ENCODE results near the gene ENPP4. TPM values are rescaled to one million over a fixed set of nuclear protein-coding genes. Genes with fewer than 3 reads are reported as not detected.
A peak's percentile ranks its signal among the peaks of the same experiment; 100 is the strongest.
"Not testable (repeated sequence)": the region's sequence is repeated elsewhere in the genome, so short reads cannot be mapped to it uniquely, and the experiment has no call there.

Gene ENPP4
- total RNA-seq = 17.5 TPM

GRCh38 chr6:46129629-46130511 is at the start of gene ENPP4:
Gene ENPP4, plus strand, starts transcription at chr6:46129989. Its CDS starts 9,595 bp downstream, at chr6:46139584.
- Histone ChIP-seq H3K4me3 (ENCODE audit: low read length) (peak within 1 kb of the TSS; percentile 72), H3K27me3 (ENCODE audit: insufficient read depth, low read length) (no peaks in the 10 kb centered on the region)

GRCh38 chr6:46080111-46080510 is 49.7 kb upstream of the ENPP4 start:
- Histone ChIP-seq H3K27me3 (ENCODE audit: insufficient read depth, low read length) (no peaks in the 10 kb centered on the region), H3K4me3 (ENCODE audit: low read length) (no peak overlapping the region), H3K4me1 (ENCODE audit: insufficient read depth, low read length) (no peaks in the 10 kb centered on the region), H3K9me3 (ENCODE audit: low read depth, low read length) (no peaks in the 10 kb centered on the region)

More at GRCh38 chr6:46129629-46130511, at the start of gene ENPP4:
- H3K4me1 ChIP-seq (ENCODE audit: insufficient read depth, low read length) = peaks cover 28% of the 10 kb centered on the region
- no peaks in the 10 kb centered on the region for H3K9me3 ChIP-seq (ENCODE audit: low read depth, low read length)

- H3K4me3 ChIP-seq (ENCODE audit: low read length); H3K27me3 ChIP-seq (ENCODE audit: insufficient read depth, low read length); H3K4me1 ChIP-seq (ENCODE audit: insufficient read depth, low read length); H3K9me3 ChIP-seq (ENCODE audit: low read depth, low read length): not testable (repeated sequence)
Observed at GRCh38 chr6:46085688-46086087, 44.1 kb upstream of the ENPP4 start.

- Histone ChIP-seq H3K4me1 (ENCODE audit: insufficient read depth, low read length) (no peaks in the 10 kb centered on the region), H3K4me3 (ENCODE audit: low read length) (no peak overlapping the region), H3K9me3 (ENCODE audit: low read depth, low read length) (no peaks in the 10 kb centered on the region), H3K27me3 (ENCODE audit: insufficient read depth, low read length) (peaks cover 6% of the 10 kb centered on the region)
Observed at GRCh38 chr6:46090115-46091079, 39.4 kb upstream of the ENPP4 start.

DNA sequence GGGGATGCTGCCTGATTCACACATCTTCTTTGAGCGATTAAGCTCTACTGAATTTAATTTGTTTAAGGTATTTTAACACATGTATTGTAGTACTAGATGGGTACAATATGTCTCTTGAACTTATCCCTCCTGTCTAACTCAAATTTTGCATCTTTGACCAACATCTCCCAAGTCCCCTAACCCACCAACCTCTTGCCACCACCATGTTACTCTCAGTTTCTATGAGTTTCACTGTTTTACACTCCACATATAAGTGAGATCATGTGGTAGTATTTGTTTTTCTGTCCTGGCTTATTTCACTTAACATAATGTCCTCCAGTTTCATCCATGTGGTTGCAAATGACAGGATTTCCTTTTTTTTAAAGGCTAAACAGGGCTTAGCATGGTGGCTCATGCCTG is 38.7 kb upstream of the ENPP4 start:
- peaks cover 6% of the 10 kb centered on the region for H3K27me3 ChIP-seq (ENCODE audit: insufficient read depth, low read length)
- no peak overlapping the region for H3K4me3 ChIP-seq (ENCODE audit: low read length)
- no peaks in the 10 kb centered on the region for H3K9me3 ChIP-seq (ENCODE audit: low read depth, low read length)
- no peaks in the 10 kb centered on the region for H3K4me1 ChIP-seq (ENCODE audit: insufficient read depth, low read length)

DNA sequence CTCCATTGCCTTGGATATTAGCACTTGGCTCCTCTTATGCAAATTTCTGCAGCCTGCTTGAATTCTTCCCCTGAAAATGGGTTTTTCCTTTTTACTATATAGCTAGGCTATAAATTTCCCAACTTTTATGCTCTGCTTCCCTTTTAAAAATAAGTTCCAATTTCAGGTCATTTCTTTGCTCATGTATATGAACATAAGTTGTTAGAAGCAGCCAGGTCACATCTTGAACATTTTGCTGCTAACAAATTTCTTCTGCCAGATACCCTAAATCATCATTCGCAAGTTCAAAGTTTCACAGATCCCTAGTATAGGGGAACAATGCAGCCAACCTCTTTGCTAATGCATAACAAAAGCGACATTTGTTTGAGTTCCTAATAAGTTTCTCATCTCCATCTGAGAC is 34.5 kb upstream of the ENPP4 start:
- Histone ChIP-seq H3K27me3 (ENCODE audit: insufficient read depth, low read length) (no peaks in the 10 kb centered on the region), H3K4me3 (ENCODE audit: low read length) (no peak overlapping the region), H3K9me3 (ENCODE audit: low read depth, low read length) (no peaks in the 10 kb centered on the region), H3K4me1 (ENCODE audit: insufficient read depth, low read length) (no peaks in the 10 kb centered on the region)

DNA sequence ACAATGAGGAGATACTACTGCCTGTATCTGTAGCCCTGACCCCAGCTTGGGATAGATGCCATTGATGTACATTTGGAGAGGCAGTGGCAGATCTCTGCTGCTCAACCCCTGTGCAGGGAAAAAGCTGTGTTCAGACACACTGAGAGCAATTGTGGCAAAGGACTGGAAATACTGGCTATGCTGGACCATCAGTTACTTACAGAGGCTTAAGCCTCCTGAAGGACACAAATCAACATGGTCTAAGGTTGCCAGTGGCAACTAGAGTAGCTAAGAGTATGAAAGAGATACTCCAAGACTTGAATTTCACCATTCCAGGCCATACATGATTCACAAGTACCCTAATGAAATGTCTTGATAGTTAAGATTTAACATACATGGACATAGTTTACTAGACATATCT is 32.4 kb upstream of the ENPP4 start:
- H3K27me3 ChIP-seq (ENCODE audit: insufficient read depth, low read length) = no peaks in the 10 kb centered on the region
- no peak overlapping the region for H3K4me3 ChIP-seq (ENCODE audit: low read length)
- H3K9me3 ChIP-seq (ENCODE audit: low read depth, low read length) = no peaks in the 10 kb centered on the region
- H3K4me1 ChIP-seq (ENCODE audit: insufficient read depth, low read length) = no peaks in the 10 kb centered on the region

DNA sequence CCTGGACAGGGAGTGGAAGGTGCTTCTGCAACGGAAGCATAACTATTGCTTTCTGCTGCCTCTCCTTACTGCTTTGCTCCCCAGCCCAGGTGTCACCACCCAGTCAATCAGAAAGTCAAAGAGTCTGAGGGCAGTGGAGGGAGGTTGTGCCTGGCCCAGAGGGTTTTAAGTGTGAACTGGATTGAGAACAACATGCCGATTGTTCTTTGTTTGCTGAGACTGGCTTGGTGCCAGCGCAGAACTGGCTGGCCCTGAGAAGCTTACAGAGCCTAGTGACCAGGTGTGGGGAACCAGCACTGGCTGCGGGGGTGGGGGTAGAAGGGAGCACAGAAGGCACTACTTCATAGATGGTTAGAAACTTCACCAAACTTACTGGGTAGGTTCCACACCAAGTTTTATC is 31.1 kb upstream of the ENPP4 start:
- Histone ChIP-seq H3K9me3 (ENCODE audit: low read depth, low read length) (no peaks in the 10 kb centered on the region), H3K4me1 (ENCODE audit: insufficient read depth, low read length) (no peaks in the 10 kb centered on the region), H3K4me3 (ENCODE audit: low read length) (no peak overlapping the region), H3K27me3 (ENCODE audit: insufficient read depth, low read length) (no peaks in the 10 kb centered on the region)

DNA sequence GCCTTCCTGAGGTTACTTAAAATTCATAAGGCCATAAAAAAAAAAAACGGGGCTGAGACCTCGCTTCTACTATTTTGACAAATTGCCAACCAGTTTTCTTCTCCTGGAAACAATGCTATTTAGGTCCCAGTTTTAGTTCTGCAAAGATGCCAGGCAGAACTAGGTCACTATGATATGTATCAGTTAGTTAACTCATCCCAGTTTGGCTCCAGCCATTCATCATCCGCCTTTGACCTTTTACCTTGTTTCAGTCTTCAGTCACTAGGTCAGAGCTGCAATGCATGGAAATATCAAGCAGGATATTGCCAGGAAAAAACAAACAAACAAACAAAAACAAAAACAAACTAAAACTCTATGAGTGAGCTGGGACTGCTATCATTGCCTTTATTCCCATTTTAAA is 29.8 kb upstream of the ENPP4 start:
- no peaks in the 10 kb centered on the region for H3K9me3 ChIP-seq (ENCODE audit: low read depth, low read length)
- H3K4me1 ChIP-seq (ENCODE audit: insufficient read depth, low read length) = no peaks in the 10 kb centered on the region
- H3K4me3 ChIP-seq (ENCODE audit: low read length) = no peak overlapping the region
- no peaks in the 10 kb centered on the region for H3K27me3 ChIP-seq (ENCODE audit: insufficient read depth, low read length)

DNA sequence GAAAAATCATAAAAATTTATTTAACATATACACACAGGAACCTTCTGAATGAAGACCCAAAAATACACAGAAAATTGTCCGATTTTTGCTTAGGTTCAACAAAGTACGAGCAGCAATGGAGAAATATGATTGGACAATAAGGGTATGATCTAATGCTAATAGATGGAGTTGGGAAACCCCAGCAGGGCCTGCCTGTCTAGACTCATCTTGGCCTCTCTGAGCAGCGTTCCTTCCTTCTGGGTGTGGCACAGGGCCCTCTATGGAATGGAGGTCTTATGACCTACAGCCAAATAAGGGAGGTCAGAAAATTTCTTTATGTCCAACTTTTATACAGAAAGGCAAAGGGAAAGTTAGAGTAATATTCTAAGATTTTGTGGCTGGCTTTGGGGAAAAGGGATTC is 27.7 kb upstream of the ENPP4 start:
- Histone ChIP-seq H3K27me3 (ENCODE audit: insufficient read depth, low read length) (no peaks in the 10 kb centered on the region), H3K9me3 (ENCODE audit: low read depth, low read length) (peaks cover 6% of the 10 kb centered on the region), H3K4me3 (ENCODE audit: low read length) (no peak overlapping the region), H3K4me1 (ENCODE audit: insufficient read depth, low read length) (no peaks in the 10 kb centered on the region)

- Histone ChIP-seq H3K4me1 (ENCODE audit: insufficient read depth, low read length) (no peaks in the 10 kb centered on the region), H3K27me3 (ENCODE audit: insufficient read depth, low read length) (no peaks in the 10 kb centered on the region), H3K4me3 (ENCODE audit: low read length) (no peak overlapping the region), H3K9me3 (ENCODE audit: low read depth, low read length) (peaks cover 9% of the 10 kb centered on the region)
Observed at GRCh38 chr6:46103441-46104115, 26.2 kb upstream of the ENPP4 start.

DNA sequence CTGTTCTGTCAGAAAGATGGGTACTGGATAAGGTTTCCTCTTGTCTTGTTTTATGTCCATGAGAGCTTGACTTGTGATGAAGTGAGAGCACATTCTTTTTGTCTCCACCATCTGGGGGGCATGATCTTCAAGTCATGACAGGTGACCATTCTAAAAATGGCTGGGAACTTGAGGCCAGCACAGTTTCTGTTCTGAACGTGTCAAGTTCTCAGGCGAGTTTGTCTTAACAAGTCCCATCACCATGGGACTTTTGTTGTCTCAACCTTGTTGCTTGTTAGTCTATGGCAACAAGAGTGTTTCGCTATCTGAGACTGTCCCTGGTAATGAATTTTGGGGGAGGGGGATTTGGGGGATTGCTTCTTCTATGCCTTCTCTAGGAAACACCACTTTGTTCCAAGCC is 25.6 kb upstream of the ENPP4 start:
- Histone ChIP-seq H3K4me1 (ENCODE audit: insufficient read depth, low read length) (no peaks in the 10 kb centered on the region), H3K9me3 (ENCODE audit: low read depth, low read length) (peaks cover 9% of the 10 kb centered on the region), H3K4me3 (ENCODE audit: low read length) (no peak overlapping the region)

DNA sequence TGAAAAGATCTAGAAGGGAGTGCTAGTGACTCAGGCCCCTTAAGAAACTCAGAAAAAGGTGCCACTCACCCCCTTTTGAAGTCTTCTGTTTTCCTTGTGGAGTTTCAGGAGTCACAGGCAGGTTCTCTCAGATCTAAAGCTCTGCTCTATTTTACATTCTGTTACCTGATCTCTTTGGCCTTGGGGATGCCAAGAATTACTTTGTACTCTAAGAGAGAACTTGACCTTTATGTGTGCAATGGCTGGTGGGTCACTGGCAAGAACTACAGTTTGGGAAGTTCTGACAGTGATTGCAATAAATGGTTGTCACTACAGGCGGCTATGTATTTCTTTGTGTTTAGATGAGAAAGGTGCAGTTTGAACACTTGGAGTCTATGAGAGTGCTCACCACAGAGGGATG is 24.2 kb upstream of the ENPP4 start:
- Histone ChIP-seq H3K4me3 (ENCODE audit: low read length) (no peak overlapping the region), H3K27me3 (ENCODE audit: insufficient read depth, low read length) (no peaks in the 10 kb centered on the region), H3K9me3 (ENCODE audit: low read depth, low read length) (peaks cover 9% of the 10 kb centered on the region), H3K4me1 (ENCODE audit: insufficient read depth, low read length) (no peaks in the 10 kb centered on the region)

More for the DNA sequence above, 25.6 kb upstream of the ENPP4 start:
- no peaks in the 10 kb centered on the region for H3K27me3 ChIP-seq (ENCODE audit: insufficient read depth, low read length)

DNA sequence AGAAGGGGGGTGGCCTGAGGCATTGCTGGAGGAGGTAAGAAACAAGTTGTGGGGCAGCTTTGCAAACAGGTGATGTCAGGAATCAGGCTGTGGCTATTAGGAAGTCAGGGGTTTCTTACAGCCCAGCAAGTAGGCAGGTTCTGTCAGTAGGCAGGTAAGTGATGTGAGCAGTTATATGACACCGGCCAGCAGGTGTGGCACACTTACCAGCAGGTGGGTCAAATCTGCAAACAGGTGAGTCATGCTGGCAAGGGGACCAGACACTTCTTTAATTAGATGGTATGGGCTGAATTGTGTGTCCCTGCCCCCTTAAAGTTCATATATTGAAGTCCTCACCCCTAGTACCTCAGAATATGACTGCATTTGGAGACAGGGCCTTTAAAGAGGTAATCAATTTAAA is 16.4 kb upstream of the ENPP4 start:
- Histone ChIP-seq H3K27me3 (ENCODE audit: insufficient read depth, low read length) (no peaks in the 10 kb centered on the region), H3K9me3 (ENCODE audit: low read depth, low read length) (no peaks in the 10 kb centered on the region), H3K4me3 (ENCODE audit: low read length) (no peak overlapping the region), H3K4me1 (ENCODE audit: insufficient read depth, low read length) (no peaks in the 10 kb centered on the region)

DNA sequence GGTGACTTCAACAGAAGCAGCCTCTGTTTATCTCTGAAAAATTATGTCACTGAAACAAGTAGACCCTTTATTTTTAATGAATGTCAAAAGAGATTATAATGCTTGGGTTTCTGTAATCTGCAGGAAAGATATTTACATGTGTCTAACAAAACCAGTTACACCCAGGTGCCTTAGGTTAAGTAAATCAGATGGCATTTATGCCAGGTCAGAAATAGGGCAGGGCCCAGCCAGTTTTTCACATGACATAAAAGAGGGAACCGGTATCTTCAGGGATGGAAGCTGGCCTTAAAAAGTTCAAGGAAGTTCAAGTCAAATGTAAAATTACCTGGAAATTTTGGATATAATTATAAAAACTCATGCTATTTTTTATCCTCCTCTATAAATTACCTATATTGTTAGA is 14.2 kb upstream of the ENPP4 start:
- Histone ChIP-seq H3K9me3 (ENCODE audit: low read depth, low read length) (no peaks in the 10 kb centered on the region), H3K27me3 (ENCODE audit: insufficient read depth, low read length) (no peaks in the 10 kb centered on the region), H3K4me1 (ENCODE audit: insufficient read depth, low read length) (no peaks in the 10 kb centered on the region), H3K4me3 (ENCODE audit: low read length) (no peak overlapping the region)

Measured in mononuclear cell (primary cell).